Hepatic stellate cell (primary cell): ENCODE data around the gene DNAJC10.
A peak's percentile ranks its signal among the peaks of the same experiment; 100 is the strongest.
"Not testable (repeated sequence)": the region's sequence is repeated elsewhere in the genome, so short reads cannot be mapped to it uniquely, and the experiment has no call there.

Experiments
- DNase-seq: peaks from one replicate; pipeline ENCODE4 v3.0.0; 2011; ENCODE audit warnings: low spot score

Gene DNAJC10

GRCh38 chr2:182724656-182725055, 8.6 kb downstream of the DNAJC10 start:
- no peak for DNase-seq

DNA sequence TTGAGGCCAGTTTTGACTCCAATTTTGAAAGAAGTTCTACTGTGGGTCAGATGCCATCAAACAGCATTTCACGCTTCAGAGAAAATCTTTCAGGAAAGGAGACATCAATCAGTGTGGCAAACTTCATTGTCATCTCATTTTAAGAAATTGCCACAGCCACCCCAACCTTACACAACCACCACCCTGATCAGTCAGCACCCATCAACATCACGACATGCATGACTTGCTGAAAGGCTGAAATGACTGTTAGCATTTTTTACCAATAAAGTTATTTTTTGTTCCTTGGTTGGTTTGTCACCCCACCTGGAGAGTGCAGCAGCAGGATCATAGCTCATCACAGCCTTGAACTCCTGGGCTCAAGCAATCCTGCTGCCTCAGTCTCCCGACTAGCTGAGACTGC, 10.4 kb downstream of the DNAJC10 start:
- no peak for DNase-seq

- DNase-seq = no peak
These were observed 12.0 kb downstream of the DNAJC10 start for GRCh38 chr2:182728014-182728413.

- no peak for DNase-seq
These were observed 13.8 kb downstream of the DNAJC10 start for GRCh38 chr2:182729710-182730339.

DNA sequence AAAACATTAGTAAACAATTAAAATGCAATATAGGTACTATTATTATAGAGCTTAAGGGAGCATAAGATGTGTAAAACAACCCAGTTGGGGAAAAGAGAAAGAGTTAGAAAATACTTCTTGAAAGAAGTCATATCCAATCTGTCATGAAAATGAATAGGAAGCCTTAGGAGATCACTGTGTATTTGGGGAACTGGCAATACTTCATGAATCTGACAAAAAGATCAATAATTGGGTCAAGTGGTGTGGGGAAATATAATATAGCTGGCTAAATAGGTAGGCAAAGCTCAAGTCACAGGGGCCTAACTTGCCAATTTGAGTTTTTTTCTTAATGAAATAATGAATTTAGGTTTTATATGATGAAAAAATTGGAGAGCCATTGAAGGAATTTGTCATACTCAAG, 14.4 kb downstream of the DNAJC10 start:
- DNase-seq = no peak

DNA sequence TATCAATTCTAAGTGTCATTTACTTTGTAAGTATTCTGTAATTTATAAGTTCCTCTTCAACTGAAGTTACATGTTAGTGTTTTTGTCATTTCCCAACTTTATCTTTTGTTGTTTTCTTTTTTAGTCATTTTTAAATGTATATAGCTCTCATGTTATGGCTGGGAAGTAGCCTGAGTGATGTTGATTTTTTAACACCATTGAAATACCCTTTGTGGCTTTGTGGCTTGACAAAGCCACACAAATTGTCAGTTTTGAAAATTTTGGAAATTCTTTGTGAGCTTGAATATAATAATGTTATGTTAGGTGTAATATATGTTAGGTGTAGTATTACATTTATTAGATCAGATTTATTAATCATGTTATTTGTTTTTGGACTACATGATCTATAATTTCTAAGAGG, 16.7 kb downstream of the DNAJC10 start:
- no peak for DNase-seq

- DNase-seq = no peak
These were observed 17.5 kb downstream of the DNAJC10 start for GRCh38 chr2:182733572-182733971.

- DNase-seq = not testable (repeated sequence)
These were observed 20.8 kb downstream of the DNAJC10 start for GRCh38 chr2:182736856-182737255.

GRCh38 chr2:182740701-182741100, 24.6 kb downstream of the DNAJC10 start:
- no peak for DNase-seq

DNA sequence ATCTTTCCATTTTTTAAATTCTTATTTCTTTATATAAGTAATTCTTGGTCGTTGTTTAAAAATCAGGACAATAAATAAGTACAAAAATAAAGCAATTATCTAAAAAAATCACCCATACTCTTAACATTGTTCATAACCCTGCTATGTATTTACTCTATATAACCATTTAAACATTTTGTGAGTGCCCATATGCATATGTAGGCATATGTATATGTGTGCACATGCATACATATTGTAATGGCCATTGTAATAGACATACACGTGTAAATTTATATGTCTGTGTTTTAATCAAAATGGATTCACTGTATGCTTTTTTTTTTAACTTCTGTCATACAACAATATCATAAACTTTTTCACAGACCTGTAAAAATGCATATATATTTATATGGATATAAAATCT, 25.6 kb downstream of the DNAJC10 start:
- no peak for DNase-seq

GRCh38 chr2:182744490-182744889, 28.4 kb downstream of the DNAJC10 start:
- DNase-seq = no peak

DNA sequence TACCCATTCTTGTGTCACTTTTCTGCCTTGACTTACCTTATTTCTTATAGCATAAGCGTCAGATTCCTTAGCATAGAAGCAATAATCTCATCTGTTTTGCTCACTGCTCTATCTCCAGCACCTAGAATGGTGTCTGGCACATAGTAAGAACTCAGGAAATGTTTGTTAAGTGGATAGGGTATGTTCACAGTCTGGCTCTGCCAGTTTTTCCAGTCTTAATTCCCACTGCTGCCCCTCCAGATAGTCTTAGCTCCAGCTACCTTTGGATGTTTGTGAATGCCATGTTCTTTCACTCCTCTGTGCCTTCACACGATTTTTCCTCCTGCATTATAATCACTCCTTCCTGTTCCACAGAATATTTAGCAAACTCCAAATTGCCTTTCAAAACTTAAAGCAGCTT, 29.0 kb downstream of the DNAJC10 start:
- no peak for DNase-seq

GRCh38 chr2:182745894-182746293, 29.8 kb downstream of the DNAJC10 start:
- not testable (repeated sequence) for DNase-seq

- DNase-seq = no peak
These were observed 38.2 kb downstream of the DNAJC10 start for GRCh38 chr2:182754231-182754630.

- no peak for DNase-seq
These were observed 42.3 kb downstream of the DNAJC10 start for GRCh38 chr2:182758379-182758778.

DNA sequence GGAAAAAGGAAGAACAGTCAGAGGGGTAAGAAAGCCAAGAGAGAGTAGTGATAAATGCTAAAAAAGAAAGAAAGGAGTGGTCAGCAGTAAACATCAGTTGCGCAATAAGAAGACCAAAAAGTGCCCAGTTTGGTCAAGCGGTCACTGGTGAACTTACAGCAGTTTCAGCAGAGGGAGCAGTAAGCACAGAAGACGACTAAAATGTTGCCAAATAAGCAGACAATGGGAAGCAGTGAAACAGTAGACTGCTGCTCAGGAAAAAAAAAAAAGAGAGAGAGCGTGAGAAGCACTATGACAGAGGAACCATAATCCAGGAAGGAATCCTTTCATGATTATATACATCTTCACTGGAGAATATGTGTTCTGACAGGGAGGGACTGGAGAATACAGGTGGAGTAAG, 45.8 kb downstream of the DNAJC10 start:
- DNase-seq = no peak

DNA sequence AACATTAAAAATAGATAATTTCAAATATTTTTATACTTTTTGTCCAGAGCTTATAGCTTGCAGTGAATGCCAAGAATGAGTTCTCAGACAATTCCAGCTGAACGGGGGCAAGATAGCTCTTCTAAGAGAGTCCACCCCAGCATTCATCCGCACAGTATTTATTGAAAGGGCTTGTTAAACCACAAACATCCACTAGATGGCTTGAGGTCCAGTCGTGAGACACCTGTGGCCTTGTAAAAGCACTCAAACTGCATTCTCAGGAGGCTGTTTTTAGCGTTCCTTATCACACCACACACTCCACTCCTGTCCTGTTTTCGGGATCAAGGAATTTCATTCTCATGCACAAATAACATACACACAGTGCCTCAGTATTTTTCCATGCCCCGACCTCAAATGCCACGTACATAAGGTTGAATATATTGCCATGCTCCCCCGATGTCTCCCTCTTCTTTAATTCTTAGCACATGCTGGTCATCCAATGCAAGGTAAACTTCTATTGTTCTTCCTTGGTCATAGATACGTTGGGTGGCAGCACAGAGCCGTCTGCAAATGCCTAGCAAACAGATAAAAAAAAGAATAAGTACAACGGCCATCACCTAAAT, 47.4 kb downstream of the DNAJC10 start:
- DNase-seq = peak; percentile 4

DNA sequence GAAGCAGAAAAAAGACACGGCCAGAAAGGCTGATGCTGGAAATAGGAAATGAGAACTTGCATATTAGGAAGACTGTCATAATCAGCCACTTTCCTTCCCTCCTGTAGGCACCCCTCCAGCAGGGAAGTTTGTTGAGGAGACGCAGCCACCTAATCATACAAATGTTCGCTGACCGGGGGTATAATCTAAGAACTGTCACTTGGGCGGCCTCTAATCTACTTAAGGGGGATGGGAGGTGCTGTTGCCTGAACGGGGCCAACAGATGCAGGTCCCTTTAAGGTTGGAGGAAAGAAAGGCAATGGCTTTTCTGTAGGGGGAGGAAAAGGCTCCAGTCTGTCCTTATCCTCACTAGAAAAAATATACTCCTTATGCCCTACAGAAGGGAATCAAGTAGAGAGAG, 50.6 kb downstream of the DNAJC10 start:
- no peak for DNase-seq

DNA sequence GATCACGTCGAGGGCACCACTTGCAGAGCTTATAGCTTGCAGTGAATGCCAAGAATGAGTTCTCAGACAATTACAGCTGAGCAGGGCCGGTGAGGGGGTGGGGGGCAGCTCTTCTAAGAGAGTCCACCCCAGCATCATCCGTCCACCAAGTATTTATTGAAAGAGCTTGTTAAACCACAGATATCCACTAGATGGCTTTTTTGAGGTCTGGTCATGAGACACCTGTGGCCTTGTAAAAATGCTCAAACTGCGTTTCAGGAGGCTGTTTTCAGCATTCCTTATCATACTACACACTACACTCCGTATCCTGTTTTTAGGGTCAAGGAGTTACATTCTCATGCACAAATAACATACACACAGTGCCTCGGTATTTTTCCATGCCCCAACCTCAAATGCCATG, 51.5 kb downstream of the DNAJC10 start:
- DNase-seq = no peak

- not testable (repeated sequence) for DNase-seq
These were observed 52.9 kb downstream of the DNAJC10 start for GRCh38 chr2:182768950-182769349.

DNA sequence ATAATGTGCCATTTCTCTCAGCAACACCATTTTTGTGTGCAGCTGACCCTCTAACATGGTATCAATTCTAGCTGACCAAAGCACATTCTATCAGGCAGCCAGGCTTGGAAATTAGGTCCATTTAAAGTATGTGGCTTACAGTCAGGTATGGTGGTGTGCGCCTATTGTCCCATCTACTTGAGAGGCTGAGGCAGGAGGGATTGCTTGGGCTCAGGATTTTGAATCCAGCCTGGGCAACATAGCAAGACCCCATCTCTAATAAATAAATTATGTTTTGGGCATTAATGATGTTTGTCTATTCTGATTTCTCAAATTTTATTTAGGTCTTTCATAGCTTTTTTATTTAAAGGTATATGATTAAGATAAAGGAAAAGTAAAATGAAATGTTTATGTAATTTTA, 63.3 kb downstream of the DNAJC10 start:
- DNase-seq = no peak

- DNase-seq = not testable (repeated sequence)
These were observed 65.0 kb downstream of the DNAJC10 start for GRCh38 chr2:182781099-182781498.

DNA sequence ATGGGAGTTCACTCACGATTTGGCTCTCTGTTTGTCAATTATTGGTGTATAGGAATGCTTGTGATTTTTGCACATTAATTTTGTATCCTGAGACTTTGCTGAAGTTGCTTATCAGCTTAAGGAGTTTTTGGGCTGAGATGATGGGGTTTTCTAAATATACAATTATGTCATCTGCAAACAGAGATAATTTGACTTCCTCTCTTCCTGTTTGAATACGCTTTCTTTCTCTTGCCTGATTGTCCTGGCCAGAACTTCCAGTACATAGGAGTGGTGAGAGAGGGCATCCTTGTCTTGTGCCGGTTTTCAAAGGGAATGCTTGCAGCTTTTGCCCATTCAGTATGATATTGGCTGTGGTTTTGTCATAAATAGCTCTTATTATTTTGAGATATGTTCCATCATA, 66.6 kb downstream of the DNAJC10 start:
- not testable (repeated sequence) for DNase-seq

DNA sequence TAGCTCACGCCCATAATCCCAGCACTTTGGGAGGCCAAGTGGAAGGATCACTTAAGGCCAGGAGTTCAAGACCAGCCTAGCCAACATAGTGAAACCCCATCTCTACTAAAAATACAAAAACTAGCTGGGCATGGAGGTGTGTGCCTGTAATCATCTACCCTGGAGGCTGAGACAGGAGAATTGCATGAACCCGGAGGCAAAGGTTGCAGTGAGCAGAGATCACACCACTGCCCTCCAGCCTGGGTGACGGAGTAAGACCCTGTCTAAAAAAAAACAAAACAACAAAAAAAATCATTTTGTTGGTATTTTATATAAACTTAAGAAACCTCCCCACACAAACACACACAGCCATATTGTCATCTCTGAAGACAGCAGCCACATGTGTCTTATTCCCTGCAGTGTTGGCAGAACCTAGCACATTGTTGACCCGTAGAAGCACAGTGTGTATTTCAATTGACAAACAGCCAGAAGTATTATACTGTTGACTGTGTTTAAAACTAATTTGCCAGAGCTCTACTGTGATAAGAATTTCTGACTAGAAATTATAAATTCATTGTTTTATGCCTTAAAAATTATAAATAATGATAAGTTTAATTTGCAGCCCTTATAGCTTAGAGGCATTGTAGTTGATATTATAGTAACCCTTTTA, 68.1 kb downstream of the DNAJC10 start:
- no peak for DNase-seq
